Gastroesophageal sphincter (tissue), 3 donors: ENCODE measurements around the gene KCNE1.

ENCODE experiments used
- EP300 ChIP-seq: sonication (generic); formaldehyde crosslinking; IDR thresholded peaks from one replicate; pipeline ENCODE4 v1.6.1; 2017; ENCODE audit warnings: antibody characterized with exemption, mild to moderate bottlenecking
- POLR2AphosphoS5 ChIP-seq: sonication (generic); formaldehyde crosslinking; IDR thresholded peaks from one replicate; pipeline ENCODE4 v1.6.1; 2017; ENCODE audit warnings: antibody characterized with exemption
- TF ChIP-seq, protein P1 (sequence below), 4 experiments: fragments of 200-600 bp in 2 of 4; fragments of 450-650 bp in 2 of 4; sonication (generic) in 1 of 4; IDR thresholded peaks; one replicate each; pipeline ENCODE4 v1.5.1; 2017 to 2019; ENCODE audit warnings: antibody characterized with exemption in 4 of 4, mild to moderate bottlenecking in 2 of 4, moderate library complexity in 2 of 4

DNA sequence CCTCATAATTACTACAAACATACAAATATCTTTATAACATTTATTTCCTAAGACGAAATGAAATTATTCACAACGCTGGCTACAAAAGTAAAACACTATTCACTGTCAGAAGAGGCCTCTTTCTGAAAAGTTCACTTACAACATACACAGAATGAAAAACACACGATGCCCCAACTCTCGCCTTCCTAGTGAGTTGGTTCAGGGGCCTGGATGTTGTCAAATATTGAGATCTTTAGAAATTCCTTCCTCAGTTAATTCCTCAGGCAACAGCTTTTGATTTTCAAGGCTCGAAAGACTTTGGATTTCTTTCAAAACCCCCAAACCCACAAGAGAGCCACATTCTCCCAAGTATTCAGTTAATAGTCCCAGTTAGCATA lies 14.2 kb upstream of the KCNE1 start:
- TF ChIP-seq, protein P1, sequence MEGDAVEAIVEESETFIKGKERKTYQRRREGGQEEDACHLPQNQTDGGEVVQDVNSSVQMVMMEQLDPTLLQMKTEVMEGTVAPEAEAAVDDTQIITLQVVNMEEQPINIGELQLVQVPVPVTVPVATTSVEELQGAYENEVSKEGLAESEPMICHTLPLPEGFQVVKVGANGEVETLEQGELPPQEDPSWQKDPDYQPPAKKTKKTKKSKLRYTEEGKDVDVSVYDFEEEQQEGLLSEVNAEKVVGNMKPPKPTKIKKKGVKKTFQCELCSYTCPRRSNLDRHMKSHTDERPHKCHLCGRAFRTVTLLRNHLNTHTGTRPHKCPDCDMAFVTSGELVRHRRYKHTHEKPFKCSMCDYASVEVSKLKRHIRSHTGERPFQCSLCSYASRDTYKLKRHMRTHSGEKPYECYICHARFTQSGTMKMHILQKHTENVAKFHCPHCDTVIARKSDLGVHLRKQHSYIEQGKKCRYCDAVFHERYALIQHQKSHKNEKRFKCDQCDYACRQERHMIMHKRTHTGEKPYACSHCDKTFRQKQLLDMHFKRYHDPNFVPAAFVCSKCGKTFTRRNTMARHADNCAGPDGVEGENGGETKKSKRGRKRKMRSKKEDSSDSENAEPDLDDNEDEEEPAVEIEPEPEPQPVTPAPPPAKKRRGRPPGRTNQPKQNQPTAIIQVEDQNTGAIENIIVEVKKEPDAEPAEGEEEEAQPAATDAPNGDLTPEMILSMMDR (IDR thresholded peaks at IDR 0.05): no peak
- no peak for TF ChIP-seq EP300
- TF ChIP-seq POLR2AphosphoS5: no peak
